ENCODE data around the gene LIMCH1. TPM values are rescaled to one million over a fixed set of nuclear protein-coding genes. Genes with fewer than 3 reads are reported as not detected.
"Not testable (repeated sequence)": the region's sequence is repeated elsewhere in the genome, so short reads cannot be mapped to it uniquely, and the experiment has no call there.

The LIMCH1 gene
- total RNA-seq, 2 donors from 2014 or later = 4.7 to 14.4 TPM

GRCh38 chr4:41644288-41644914 is 106.4 kb downstream of the LIMCH1 start:
- DNase-seq = peak; percentile 68
- no peaks in the 10 kb centered on the region for H3K27me3 ChIP-seq
- H3K4me1 ChIP-seq = peaks cover 5% of the 10 kb centered on the region
- H3K4me3 ChIP-seq = no peak overlapping the region
- H3K9ac ChIP-seq (ENCODE audit: low read depth in 2 of 2, low read length in 2 of 2) = no peak overlapping the region
- H3K36me3 ChIP-seq = no peaks in the 10 kb centered on the region
- no peaks in the 10 kb centered on the region for H3K9me3 ChIP-seq
- intact Hi-C loops (cut with DNase I) = loop anchor here (2.0 kb wide), 1 partner anchor 364 kb away; no protein-coding TSS in a partner anchor
- H3K27ac ChIP-seq = no peak overlapping the region
- TF ChIP-seq CTCF (IDR thresholded peaks at IDR 0.05) = peak; percentile 89

GRCh38 chr4:41644915-41645295 is 106.9 kb downstream of the LIMCH1 start:
- DNase-seq = no peak
- Histone ChIP-seq H3K27me3 (no peaks in the 10 kb centered on the region), H3K4me3 (no peak overlapping the region), H3K4me1 (peaks cover 5% of the 10 kb centered on the region), H3K9me3 (no peaks in the 10 kb centered on the region), H3K9ac (ENCODE audit: low read depth in 2 of 2, low read length in 2 of 2) (no peak overlapping the region), H3K36me3 (no peaks in the 10 kb centered on the region), H3K27ac (no peak overlapping the region)
- intact Hi-C loops (cut with DNase I) = loop anchor here (2.0 kb wide), 1 partner anchor 364 kb away; no protein-coding TSS in a partner anchor
- no peak for TF ChIP-seq CTCF (IDR thresholded peaks at IDR 0.05)

GRCh38 chr4:41645728-41646390 is 107.9 kb downstream of the LIMCH1 start:
- H3K27me3 ChIP-seq = no peaks in the 10 kb centered on the region
- no peak for TF ChIP-seq CTCF (IDR thresholded peaks at IDR 0.05)
- H3K27ac ChIP-seq = no peak overlapping the region
- no peak overlapping the region for H3K4me3 ChIP-seq
- peaks cover 5% of the 10 kb centered on the region for H3K4me1 ChIP-seq
- no peaks in the 10 kb centered on the region for H3K9me3 ChIP-seq
- no peak for DNase-seq
- intact Hi-C loops (cut with DNase I) = loop anchor here (2.0 kb wide), 1 partner anchor 365 kb away; no protein-coding TSS in a partner anchor
- no peaks in the 10 kb centered on the region for H3K36me3 ChIP-seq
- H3K9ac ChIP-seq (ENCODE audit: low read depth in 2 of 2, low read length in 2 of 2) = no peak overlapping the region

GRCh38 chr4:41646862-41647261 is 108.9 kb downstream of the LIMCH1 start:
- DNase-seq = no peak
- no peak for TF ChIP-seq CTCF (IDR thresholded peaks at IDR 0.05)
- Histone ChIP-seq H3K36me3 (no peaks in the 10 kb centered on the region), H3K9ac (ENCODE audit: low read depth in 2 of 2, low read length in 2 of 2) (no peak overlapping the region), H3K4me1 (peaks cover 5% of the 10 kb centered on the region), H3K27me3 (no peaks in the 10 kb centered on the region), H3K27ac (no peak overlapping the region), H3K9me3 (no peaks in the 10 kb centered on the region), H3K4me3 (no peak overlapping the region)
- intact Hi-C loops (cut with DNase I) = no loop called here

GRCh38 chr4:41647383-41647782 is 109.4 kb downstream of the LIMCH1 start:
- Histone ChIP-seq H3K27ac (no peak overlapping the region), H3K27me3 (no peaks in the 10 kb centered on the region)

GRCh38 chr4:41651150-41651549 is 113.2 kb downstream of the LIMCH1 start:
- H3K9me3 ChIP-seq; H3K27me3 ChIP-seq; H3K4me3 ChIP-seq; H3K4me1 ChIP-seq; DNase-seq; H3K27ac ChIP-seq; intact Hi-C loops (cut with DNase I); H3K36me3 ChIP-seq; H3K9ac ChIP-seq (ENCODE audit: low read depth in 2 of 2, low read length in 2 of 2): not testable (repeated sequence)

More at GRCh38 chr4:41647383-41647782, 109.4 kb downstream of the LIMCH1 start:
- Histone ChIP-seq H3K9me3 (no peaks in the 10 kb centered on the region), H3K4me3 (no peak overlapping the region), H3K4me1 (peaks cover 5% of the 10 kb centered on the region), H3K36me3 (no peaks in the 10 kb centered on the region), H3K9ac (ENCODE audit: low read depth in 2 of 2, low read length in 2 of 2) (no peak overlapping the region)
- TF ChIP-seq CTCF (IDR thresholded peaks at IDR 0.05) = no peak
- DNase-seq = no peak
- intact Hi-C loops (cut with DNase I) = no loop called here
